HG03066 (cell line): ENCODE measurements around the gene AFF1.
A peak's percentile ranks its signal among the peaks of the same experiment; 100 is the strongest.

Experiments
- ATAC-seq: cut with Tn5 transposase; IDR thresholded peaks from one replicate; pipeline ENCODE4 v1.9.1; 2021; ENCODE audit warnings: low read depth; ENCODE audit not compliant: unreplicated experiment

AFF1 gene

DNA sequence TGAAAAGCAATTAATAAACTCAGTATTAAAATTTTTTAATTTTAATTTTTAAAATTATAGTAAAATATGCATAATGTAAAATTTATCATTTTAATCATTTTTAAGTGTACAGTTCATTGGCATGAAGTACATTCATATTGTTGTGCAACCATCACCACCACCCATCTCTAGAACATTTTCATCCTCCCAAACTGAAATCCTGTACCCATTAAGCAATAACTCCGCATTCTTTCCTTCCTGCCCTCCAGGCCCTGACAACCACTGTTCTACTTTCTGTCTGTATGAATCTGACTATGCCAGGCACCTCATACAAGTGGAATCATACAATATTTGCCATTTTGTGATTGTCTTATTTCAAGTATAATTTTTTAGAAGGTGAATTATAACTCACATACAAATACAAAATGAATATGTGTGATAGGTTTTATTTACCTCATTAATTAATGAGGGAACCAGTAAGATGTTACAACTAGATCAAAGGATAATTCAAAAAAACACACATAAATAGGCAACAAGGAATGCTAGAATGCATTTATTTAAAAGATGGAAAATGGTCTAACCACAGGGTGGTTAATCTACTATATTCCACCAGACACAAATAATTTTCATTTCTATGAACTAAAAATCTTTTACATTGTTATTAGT is 13.1 kb upstream of the AFF1 start:
- ATAC-seq, result no peak

GRCh38 chr4:86924811-86925210 is 10.0 kb upstream of the AFF1 start:
- no peak for ATAC-seq

DNA sequence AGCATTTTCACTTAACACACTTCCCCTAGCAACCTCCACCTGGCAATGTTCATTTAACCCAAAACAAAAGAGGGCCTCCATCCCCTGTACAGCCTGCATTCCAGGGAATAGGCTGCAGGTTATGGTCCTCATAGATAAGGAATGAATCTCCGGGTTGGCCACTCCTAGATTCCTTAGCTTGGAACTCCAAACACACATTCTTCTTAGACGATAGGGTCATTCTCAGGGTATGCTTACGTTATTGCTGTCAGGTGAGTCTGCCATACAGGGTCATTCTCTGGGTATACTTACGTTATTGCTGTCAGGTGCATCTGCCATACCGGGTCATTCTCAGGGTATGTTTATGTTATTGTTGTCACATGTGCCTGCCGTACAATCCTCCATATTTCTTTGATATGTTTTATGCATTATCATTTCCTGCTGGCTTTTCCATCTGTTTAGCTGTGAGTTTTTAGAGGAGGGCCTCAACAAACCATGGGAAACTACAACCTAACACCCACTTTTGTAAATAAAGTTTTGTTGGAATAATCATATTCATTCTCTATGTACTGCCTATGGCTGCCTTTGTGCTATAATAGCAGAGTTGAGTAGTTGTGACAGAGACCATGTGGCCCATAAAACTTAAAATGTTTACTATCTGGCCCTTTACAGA is 8.2 kb upstream of the AFF1 start:
- ATAC-seq, result no peak

DNA sequence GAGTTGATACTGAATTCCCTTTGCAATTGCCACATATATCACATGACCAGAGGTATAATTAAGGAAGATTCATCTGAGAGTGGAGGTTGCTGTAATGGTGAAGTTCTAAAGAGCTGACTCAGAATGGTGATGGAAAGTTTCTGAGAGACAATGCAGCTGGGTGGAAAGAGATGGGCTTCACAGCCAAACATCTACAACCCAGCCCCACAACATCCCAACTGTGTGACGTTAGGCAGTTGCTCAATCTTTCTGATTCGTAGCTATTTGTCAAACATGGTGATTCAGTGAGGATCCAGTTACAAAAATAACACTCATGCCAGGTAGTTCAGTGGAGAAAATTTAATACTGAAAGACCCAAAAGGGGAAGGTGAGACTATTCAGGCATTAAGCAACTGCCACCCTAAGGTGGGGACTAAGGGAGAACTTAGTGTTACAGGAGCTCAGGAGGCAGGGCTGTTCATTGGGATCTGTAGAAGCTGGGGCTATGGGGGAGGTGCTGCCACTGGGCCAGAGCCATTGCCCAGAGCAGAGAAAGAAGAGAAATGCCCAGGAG is 6.9 kb upstream of the AFF1 start:
- no peak for ATAC-seq

DNA sequence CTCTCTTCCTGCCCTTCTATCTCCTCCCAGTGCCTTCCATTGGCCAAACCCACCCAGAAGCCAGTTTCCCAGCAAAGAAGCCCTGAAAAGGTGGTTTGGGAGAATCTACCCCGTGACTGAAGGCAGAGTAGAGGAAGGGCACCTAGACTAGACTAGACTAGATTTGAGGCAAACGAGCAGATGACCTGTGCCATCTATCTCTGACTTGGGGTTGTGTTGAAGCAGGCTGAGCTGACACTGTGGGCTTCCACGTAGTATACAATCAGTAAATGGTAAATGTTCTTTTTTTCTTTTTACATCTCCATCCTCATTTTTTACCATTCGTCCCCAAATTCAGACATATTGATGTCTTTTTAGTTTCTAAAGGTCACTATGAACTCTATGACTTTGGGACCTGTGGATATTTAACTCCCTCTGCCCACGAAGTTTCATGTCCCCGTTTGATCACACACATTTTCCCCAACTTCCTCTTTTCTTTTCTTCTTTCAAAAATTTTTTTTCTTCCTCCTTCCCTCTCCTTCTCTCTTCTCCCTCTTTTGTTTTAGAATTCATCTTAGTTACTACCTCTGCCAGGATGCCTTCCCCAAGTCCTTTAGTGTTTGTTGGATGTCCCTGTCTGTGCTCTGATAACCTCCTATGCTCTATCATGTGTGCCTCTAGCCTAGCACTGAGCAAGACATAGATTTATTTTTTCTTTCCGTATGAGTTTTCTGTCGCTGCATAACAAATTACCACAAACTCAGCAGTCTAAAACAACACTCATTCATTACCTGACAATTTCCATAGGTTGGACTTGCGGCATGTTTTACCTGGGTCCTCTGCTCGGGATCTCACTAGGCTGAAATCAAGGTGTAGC is 6.2 kb upstream of the AFF1 start:
- ATAC-seq, result no peak

GRCh38 chr4:86934147-86934770 is 552 bp upstream of the AFF1 start:
- no peak for ATAC-seq

GRCh38 chr4:86935566-86935852 is 698 bp downstream of the AFF1 start:
- ATAC-seq, result no peak

GRCh38 chr4:86935853-86936733 is 1.3 kb downstream of the AFF1 start:
- peak; percentile 33 for ATAC-seq

DNA sequence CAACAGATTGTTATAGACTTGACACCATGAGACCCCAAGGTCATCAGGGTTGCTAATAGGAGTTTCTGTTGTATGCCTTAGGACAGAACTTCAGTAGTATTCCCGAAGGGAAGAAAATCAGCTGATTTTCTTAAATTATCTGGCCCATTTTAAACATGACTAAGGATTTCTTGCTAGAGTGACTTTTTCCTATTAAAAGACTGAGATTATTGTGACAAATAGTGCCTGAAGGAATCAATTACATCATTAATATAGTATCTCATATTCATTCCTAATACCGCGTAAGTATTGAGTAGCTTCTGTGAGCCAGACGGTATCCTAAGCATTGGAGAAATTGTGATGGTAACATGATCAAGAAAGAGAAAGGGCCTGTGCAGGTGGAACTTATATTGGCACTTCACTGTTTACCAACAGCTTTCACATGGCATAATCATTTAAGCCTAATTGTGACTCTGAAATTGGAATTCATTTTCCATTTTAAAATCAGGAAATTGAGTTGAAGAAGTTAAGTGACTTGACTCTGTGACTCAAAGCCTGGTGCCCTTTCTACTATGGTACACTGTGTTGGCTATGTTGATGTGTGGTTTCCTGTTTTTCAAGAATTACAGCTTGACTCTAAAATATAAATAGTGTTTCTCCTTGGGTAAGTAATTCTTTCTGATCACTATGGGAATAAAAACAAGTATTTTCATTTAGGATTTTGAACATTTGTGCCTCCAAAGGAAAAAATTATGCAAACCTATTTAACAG is 4.1 kb downstream of the AFF1 start:
- ATAC-seq, result no peak

DNA sequence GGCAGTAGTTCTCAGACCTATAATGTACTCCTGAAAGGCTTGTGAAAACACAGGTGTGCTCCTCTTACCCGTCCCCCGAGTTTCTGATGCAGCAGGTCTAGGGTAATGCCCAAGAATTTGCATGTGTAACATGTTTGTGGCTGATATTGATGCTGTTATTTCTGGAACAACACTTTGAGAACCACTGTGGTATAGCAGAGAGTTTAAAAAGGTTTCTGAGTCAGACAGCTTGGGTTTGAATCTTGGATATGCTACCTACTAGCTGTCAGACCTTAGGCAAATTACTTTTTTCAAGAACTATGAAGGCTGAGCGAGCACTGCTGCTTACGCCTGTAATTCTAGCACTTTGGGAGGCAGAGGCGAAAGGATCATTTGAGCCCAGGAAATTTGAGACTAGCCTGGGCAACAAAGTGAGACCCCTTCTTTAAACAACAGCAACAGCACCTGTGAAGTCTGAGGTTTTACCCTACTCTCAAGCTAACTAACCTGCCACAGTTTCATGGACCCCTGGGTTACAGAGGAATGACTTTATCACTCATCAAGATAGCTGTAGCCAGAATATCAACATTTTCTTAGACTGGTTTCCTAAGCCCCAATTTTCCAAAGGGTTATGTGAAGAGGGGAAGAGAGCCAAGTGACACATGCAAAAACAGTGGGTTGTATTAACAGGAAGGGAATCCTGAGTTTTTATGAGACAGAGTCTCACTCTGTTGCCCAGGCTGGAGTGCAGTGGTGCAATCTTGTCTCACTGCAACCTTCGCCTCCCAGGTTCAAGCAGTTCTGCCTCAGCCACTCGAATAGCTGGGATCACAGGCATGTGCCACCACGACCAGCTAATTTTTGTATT is 5.1 kb downstream of the AFF1 start:
- ATAC-seq, result peak; percentile 54

DNA sequence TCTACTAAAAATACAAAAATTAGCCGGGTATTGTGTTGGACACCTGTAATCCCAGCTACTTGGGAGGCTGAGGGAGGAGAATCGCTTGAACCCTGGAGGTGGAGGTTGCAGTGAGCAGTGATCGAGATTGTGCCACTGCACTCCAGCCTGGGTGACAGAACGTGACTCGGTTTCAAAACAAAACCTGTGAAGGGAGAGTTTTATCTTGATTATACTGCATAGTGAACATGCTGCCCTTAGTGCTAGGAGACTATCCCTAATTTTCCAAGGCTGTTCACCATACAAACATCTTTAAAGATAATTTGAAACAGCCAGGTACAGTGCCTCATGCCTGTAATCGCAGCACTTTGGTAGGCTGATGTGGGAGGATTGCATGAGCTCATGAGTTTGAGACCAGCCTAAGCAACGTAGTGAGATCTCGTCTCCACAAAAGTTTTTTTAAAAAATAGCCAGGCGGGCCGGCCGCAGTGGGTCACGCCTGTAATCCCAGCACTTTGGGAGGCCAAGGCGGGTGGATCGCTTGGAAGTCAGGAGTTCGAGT is 6.2 kb downstream of the AFF1 start:
- ATAC-seq, result no peak

- ATAC-seq, result no peak
Measured at GRCh38 chr4:86942185-86942666, 7.4 kb downstream of the AFF1 start.

- ATAC-seq, result no peak
Measured at GRCh38 chr4:86944964-86945781, 10.4 kb downstream of the AFF1 start.

- ATAC-seq, result no peak
Measured at GRCh38 chr4:86946868-86947500, 12.2 kb downstream of the AFF1 start.

DNA sequence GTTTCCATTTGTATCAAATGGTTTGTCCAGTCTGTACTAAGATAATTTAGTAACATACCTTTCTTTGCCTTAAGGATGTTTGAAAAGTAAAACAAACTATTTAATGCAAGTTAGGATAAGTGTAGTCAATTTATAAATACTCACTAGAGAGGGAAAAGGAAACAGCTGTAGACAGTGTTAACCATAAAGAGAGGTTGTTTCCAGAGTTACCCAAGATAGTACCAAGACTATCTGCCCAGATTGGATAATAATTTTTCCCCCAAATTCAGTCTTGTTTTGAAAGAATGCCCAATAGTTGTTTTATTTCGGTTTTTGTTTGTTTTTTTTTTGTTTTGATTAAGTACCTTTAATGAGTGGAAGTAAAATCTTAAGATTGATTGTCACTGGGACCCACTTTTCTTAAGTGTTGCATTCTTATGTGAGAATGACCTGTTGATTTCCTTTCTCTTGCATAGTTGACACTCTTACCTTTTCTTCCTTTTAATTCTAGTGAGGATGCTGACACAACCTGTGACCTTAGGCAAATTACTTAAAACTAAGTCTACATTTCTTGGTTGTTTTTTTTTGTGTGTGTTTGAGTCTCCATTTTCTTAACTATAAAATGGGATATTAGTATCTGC is 12.8 kb downstream of the AFF1 start:
- no peak for ATAC-seq

- ATAC-seq, result no peak
Measured at GRCh38 chr4:86948276-86948675, 13.5 kb downstream of the AFF1 start.
